Stimulated activated CD4-positive, alpha-beta T cell treated with anti-CD3 and anti-CD28 coated beads, Interleukin-15, amount 100 ng/mL, for 24 hours (primary cell): ENCODE results near the gene HIVEP2.

Experiments
- DNase-seq: peaks from one replicate; pipeline ENCODE4 v3.0.0-alpha.2; 2020

HIVEP2 gene

DNA sequence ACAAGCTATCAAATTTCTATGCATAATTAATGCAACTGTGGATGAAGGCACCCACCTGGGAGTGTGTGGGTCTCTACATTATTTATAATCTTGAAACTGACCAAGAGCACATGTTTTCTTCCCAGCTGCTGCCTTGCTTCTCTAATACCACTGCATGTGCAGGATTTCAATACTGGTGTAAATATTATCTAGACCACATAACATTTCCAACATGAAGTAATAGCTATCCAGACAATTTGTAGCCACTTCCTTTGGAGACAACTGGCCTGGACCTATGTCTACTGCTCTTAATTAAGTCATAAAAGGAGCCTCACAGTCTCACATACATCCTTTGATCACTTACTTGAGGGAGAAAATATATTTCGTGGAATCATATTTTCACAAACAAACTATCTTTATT lies 180.7 kb downstream of the HIVEP2 start:
- no peak for DNase-seq

DNA sequence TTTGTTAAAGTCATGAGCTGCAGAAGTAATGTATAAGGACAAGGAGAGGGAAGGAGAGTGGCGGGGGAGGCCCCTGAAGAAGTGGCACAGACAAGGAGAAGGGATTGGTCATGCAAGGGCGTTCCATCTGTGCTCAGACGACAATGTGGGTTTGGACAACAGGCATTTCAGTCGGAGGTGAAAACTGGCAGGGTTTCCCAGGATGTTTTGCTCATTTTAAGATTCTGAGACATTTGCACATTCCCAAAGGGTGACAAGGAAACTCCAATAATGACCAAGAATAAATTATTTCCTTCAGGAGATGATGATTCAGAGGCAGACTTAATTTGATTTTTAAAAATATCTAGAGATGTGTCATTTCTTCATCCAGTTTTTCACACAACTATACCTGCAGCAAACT lies 181.8 kb downstream of the HIVEP2 start:
- no peak for DNase-seq

DNA sequence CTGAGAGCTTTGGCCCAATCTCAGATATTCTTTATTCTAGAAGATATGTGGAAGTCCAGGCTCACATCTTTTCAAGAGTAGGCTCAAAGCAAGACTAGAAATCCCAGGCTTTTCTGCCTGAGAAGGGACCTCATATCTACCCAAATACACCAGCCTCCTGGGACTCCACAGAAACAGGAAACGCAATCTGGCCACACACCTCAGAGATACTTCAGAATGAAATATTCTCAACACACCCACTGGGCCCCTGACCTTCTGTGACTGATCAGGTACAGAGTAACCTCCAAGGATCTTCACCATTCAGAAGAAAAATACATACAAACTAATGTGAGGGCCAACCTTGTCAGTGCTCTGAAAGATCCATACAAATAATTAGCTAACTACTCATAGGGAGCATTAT lies 183.2 kb downstream of the HIVEP2 start:
- DNase-seq: no peak

DNA sequence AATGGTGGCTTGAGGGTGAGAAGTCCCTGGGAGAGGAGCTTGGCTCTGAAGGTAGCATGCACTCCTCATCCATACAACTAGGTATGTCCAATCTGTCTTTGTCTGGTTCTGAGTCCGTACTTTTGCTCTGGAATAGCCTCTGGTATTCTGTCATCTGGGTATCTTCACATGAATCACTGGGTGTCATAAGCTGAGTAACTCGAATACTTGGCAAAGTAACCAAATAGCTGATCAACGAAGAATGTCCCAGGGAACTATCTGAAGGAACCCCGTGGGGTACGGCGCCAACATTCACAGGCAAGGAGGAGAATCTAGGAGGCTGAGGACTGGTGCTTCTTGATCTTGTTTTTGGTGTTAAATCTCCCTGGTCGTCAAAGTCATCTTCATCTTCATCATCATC lies 184.8 kb downstream of the HIVEP2 start:
- DNase-seq: no peak

DNA sequence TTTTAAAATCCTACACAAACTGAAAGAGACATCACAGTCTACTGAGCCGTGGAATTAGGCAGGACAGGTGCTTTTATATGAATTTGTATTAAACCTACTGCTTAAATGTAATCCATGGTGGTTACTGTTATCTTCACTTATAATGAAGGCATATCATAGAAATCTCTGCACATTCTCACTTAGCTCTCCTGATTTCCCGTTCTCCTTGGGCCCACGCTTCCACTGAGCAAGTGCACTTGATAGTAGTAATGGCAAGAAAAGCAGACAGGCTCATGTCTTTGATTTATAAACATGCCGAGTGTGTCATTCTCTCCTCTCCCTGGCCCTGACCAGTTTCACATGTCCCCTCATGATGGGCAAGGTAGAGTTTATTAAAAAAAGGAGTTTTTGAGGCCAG lies 186.3 kb downstream of the HIVEP2 start:
- DNase-seq: no peak

DNA sequence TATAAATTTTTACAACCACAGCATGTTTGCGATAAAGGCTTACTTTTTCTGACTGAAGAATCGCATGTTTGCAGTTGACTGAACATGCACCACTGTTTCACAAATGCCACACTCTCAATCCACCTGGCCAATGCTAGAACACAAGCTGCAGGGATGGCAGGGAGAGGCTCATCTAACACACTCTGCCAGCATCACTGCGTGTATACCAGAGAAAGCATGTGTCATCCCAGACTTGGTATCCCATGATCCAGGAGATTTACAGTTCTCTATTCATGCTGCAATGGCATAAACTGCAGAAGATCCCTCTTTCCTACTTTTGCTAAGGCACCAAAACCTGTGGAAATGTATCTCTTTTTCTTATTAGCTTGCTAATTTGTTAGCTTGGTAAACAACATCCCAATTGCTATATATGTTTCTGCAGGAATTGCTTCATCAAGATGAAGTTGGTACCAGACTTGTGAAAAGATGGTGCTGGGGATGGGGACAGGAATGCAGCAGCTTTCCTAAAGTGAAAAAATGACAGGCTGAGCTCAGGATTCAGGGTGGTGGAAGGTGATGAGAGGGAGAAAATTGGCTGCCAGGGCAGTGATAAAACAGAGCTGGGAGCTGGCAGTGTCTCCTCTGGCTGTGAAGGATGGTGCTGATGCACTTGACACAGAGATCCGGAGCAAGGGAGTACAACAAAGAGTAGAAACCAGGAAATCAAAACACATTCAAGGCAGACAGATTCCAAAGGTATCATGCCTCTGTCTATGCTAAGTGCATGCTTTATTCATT lies 186.9 kb downstream of the HIVEP2 start:
- DNase-seq: no peak

DNA sequence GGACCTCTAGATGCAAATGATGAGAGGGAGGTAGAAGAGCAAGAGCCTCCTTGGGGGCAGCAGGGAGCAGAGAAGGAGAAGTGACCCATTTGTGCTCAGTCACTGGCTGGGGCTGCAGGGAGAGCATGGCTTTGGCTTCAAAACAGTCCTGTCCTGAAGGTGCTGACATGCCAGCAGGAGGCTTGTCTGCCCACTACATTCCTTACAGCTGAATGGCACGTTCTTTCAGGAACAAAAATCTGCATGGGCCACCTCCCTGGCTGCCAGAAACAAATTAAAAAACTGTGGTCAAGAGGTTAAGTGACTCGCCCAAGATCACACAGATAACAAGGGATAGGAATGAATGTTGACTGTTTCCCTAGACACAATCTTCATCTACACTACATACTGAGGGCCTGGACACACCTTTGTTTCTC lies 188.8 kb downstream of the HIVEP2 start:
- DNase-seq: no peak

DNA sequence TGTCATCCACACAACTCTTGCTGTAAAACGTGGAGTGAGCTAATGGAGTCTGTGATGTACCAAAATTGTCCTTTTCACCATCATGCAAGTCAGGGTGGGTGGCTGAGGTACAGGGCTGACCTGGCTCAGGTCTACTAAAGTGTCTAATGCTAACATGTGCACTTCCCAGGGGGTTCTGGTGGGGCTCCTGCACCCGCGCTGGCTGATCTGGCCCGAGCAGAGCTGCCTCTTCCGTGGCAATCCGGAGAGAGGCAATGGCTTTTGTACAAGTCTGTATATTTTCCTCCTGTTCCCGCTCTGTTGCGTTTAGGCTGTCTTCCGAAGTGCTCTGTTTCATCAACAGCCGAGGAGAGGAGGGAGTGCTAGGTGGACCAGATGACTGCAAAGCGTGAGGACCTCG lies 191.8 kb downstream of the HIVEP2 start:
- DNase-seq: no peak

DNA sequence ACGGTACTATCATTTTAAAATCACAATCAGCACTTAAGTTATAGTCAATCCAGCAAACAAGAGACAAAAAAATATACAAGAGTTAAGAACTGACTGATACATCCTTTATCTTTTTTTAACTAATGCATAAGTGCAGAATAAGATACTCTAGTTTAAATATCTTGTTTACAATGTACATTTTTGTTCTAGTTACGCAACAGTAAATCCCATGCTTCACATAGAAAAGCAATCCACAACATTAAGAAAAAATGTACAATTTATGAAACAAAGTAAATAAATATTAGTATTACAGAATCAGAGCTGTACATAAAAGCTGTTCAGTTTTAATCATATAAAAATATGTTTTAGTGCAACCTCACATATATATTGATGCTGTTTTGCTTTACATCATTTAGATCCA lies 192.6 kb downstream of the HIVEP2 start:
- DNase-seq: no peak

DNA sequence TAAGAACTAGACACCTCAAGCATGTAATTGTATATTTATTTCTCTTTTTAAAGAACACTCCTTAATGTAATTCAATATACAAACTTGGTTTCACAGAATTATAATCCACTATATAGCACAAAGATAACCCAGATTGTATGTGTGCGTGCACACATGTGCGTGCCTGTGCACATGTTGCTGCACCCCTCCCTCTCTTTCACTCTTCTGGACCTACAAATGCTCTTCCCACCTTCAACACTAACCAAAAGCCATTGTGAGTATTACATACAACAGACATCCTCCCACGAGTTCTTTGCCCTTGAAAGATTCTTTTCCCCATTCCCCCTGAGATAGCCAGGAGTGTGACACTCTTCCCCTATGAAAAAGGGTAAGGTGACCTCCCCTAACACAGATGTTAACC lies 193.5 kb downstream of the HIVEP2 start:
- DNase-seq: no peak

DNA sequence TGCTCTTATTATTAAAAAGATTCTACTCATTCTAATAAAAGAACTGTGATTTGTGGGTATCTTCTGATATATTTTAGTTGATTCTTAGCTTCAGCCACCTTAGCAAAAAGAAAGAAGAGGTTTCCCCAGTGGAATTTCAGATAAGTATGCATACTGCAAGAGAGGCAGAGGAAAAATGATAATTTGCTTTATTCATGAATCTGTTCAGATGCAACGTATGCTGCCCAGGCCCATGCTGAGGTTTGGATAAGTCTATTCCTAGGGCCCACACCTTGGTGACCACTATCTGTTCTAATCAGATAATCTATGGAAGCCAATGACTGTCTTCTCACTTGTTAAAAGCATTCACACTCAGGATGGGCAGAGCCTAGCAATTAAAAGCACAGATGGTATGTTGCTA lies 194.0 kb downstream of the HIVEP2 start:
- no peak for DNase-seq

DNA sequence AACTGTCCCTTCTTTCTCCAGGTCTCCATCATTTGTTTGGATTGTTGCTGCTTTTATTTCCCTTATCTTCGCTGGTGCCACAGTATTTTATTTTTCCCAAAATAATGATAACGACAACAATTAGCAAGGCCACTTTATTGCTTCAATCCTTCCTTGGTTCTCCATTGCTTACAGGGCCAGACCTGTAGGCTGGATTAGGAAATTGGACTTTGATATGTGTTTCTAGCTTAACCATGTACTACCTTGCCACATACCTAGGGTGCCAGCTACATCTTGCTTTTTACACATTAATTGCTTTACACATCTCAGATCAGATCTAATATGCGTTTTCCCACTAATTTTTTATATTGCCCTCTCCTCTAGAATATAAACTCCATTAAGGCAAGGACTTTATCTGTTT lies 195.4 kb downstream of the HIVEP2 start:
- DNase-seq: no peak

DNA sequence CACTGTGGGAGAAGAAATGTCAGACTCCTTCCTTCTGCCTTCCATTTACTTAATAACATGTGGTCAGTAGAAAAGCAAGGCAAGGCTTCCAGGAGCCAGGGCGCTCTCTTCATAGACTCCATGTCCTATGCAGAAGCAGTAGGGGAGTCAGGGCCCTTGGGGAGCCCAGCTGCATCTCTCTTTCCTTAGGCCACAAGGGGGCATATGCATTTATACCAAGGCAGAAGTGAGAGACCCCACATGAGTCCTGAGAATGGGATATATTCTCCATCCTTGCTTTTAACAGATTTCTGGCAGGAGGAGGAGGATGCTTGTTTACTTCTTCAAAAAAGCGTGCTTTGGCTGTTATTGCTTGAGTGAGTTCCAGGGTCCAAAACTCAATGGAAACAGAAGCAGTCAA lies 198.5 kb downstream of the HIVEP2 start:
- DNase-seq: peak; percentile 29

DNA sequence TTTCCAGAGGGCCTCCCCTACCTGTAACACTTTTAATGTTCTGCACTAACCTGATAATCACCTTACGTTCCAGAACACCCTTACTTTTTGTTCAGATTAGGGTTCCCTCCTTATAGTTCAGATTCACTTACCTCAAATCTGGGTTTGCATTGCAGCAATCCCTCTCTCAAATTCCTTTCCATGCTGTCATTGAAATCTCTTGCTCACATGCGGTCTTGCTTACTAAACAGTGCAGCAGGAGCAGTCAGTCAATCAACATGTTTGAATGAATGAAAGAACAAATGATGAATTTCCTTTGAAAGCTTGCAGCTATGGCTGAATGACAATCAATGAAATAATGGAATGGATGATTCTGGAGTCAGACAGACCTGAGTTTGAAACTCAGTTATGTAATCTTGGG lies 200.1 kb downstream of the HIVEP2 start:
- DNase-seq: no peak

DNA sequence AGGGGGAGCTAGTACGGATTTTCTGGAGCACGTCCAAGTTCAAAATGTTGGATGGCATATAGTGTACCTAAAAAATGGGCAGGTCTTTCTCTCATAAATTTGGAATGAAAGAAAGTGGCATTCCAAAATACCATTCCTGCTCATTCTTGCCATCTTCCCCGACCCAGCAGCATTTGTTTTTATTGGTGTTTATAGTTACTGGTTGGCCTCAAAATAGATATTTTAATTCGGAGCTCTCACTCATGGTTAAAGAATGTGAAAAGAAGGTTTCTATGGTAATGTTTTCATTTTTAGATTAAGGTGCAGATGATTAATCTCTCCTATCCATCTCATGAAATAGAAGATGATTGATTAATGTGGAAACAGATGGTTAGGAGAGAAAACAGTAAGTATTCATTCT lies 204.5 kb downstream of the HIVEP2 start:
- DNase-seq: no peak

DNA sequence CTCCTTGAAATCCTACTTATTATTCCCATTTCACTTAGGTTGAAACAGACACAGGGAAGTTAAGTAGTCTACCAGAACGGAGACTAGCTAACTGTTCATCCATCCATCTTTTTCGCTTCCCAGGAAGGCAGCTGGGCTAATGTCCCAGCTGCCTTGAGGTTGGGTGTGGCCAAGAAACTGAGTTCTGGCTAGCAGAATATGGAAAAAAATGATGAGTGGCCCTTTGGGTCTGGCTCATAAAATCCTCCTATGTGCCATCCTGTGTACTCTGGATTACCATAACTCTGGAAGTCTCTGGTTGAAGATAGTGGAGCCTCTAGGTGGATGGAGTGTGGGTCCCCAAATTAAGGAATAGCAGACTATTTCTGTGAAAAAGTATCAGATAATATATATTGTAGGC lies 206.2 kb downstream of the HIVEP2 start:
- DNase-seq: no peak

DNA sequence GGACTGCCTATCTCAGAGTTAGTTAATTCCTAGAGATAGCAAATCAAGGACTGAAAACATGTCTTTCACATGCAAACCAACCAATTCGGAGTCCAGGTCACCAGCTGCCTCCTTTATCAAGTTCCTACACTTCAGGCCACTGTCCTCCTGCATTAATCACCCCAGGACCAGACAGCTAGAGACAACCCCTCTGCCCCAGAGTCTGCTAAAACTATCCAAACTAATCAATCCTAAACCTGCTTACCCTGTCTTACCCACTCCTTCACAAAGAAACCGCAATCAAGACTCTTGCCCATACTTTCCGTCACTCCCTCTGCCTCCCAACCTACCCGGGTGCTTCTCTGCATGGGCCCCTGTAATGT lies 207.0 kb downstream of the HIVEP2 start:
- DNase-seq: no peak

DNA sequence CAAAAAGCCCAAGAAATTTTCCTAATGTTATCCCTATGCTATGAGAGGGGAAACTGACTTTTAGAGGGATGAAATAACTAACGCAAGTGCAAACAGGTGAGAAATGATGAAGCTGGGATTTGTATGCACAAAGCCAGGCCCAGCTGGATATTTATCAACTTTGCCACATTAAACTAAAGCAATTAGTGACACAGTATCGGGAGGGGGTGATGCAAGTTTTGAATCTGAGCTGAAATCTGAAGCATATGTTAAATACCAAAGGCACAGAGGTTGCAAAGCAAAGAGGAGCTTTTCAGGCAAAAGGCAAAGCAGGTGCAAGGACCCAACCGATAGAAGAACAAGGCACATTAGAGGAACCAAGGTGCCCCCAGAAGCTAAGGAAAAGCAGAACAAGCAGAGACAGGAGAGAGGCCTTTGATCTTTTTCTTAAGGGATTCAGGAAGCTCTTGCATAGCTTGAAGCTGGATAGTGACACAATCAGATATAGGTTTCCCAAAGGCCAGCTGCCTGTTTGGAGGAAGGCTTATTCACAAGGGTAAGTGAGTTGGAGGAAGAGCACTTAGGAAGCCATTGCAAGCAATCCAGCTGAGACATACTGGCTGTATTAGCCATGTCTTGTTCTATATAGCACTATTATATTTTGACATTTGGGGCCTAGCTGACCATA lies 207.5 kb downstream of the HIVEP2 start:
- no peak for DNase-seq

DNA sequence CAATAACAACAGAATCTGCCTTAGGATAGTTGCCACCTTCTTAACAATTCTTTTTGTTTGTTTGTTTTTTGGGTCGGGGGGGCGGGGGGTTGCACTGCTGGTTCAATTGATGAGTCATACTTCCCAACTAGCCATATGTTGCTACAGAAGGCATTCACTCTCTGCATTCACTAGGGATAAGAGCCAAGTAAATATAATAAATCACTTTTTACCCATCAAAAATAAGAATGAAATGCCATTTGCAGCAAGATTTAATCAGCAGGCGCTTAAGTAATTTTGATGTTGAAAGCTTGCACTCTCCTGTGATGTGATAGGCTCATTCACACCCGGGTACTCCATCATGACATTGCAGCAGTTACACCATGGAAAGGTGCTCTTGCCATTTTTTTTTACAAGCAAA lies 209.8 kb downstream of the HIVEP2 start:
- no peak for DNase-seq

DNA sequence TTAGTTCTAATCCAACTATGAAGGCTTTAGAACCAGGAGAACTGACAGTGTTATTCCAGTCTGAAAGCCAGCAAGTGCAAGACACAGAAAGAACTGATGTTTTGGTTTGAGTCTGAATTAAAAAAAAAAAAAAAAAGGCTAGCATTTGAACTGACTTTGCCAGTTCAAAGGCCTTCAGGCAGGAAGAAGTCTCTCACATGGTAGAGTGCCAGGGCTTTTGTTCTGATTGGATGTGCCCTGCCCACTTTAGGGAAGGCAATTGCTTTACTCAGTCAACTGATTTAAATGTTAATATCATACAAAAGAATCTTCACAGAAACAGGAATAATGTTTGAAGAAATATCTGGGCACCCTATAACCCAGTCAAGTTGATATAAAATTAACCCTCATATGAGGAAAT lies 212.2 kb downstream of the HIVEP2 start:
- DNase-seq: no peak

DNA sequence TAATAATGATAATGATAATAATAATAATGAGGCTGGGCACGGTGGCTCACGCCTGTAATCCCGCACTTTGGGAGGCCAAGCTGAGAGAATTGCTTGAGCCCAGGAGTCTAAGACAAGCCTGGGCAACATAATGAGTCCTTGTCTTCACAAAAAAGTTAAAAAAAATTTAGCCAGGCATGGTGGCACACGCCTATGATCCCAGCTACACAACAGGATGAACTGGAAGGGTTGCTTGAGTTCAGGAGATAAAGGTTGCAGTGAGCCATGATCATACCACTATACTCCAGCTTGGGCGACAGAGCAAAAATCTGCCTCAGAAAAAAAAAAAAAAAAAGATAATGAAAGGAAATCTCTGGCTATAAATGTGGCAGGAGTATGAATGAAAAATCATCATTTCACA lies 213.4 kb downstream of the HIVEP2 start:
- DNase-seq: no peak

DNA sequence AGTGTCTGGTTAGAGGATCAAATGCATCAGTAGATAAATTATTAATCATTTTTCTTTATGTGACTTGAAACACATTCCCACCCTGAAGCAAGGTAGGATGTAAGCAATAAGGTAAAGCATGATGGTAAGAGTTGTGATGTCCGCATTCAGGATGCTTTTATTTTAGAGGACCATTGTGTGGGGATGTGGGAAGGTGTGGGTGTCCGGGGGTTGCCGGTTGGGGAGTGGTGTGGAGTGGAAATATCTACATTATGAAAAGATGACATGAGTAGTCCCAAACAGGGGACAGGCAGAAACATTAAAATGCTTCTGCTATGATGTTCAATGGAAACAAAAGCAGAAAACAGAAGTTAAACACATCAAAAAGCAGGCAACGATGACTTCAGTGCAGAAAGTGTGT lies 215.4 kb downstream of the HIVEP2 start:
- DNase-seq: no peak

DNA sequence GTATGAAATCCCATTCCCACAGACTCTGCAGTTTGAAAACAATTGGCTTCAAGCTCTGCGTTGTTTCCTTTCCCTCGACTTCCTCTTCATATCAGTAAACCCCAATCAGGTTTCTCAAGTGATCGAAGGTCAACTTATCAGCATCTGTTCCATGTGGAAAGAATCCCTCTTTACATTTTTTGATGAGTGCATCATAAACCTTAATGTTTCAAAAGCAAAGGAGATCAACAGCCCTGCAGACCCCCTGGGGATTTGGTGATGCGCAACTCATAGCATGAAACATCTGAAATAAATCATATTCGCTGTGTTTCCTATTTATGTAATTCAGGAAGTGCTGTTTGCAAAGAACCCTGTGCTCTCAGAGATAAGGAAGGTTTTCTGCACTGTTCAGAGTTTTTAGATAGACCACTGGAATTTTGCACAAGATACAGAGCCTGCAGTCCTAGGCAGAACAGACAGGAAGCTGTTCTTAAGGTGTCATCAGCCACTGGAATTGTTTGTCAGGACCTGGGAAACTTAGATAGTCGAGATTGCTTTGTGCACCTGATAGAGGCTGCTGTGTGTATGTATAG lies 216.0 kb downstream of the HIVEP2 start:
- no peak for DNase-seq

DNA sequence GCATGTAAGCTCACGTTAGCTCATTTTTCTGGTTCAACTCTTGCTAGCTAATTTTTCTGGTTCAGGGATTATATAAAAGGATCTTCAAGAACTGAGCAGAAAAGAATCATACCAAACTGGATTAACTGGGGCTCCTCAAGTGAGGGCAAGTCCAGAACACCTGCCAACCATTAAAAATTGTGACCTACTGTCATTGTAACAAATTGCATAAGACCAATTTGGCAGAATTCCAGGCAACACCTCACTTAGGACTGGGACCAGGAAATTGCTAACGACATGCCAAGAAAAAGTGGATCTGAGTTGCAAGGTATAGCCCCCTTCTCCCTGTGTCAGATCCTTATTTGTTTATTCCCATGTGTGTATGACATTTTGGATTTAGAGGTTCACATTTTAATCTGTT lies 216.6 kb downstream of the HIVEP2 start:
- DNase-seq: no peak

DNA sequence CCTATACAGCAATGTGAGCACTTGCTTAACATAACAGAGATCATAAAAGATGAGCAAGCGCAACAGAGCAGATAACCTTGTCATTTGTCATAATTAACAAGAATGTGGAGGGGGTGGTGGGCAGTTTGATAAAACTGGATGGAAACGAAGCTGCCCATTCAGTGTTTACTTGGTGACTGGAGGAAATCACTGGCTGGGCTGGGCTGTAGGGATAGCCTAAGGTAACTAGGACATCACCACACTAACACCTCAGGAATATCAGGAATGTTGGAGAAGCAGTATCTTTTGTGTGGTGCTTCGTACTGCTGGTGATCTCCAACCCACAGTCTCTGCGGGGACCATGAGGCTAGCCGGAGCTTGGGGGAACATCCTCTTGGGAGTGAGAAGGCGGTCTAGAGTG lies 218.4 kb downstream of the HIVEP2 start:
- DNase-seq: no peak
